Suprapubic skin (tissue), 4 donors: Measurements from ENCODE around the gene NME3.

Experiments
- CTCF ChIP-seq, 2 donors: fragments of 200-600 bp in 1 of 2; fragments of 450-650 bp in 1 of 2; sonication (generic) in 1 of 2; IDR thresholded peaks; one replicate each; pipeline ENCODE4 v1.5.1; 2016 to 2019; ENCODE audit warnings: antibody characterized with exemption in 2 of 2, mild to moderate bottlenecking in 1 of 2, moderate library complexity in 1 of 2
- EP300 ChIP-seq: sonication (generic); formaldehyde crosslinking; IDR thresholded peaks from one replicate; pipeline ENCODE4 v1.6.1; 2017; ENCODE audit warnings: antibody characterized with exemption
- POLR2A ChIP-seq, 2 donors: fragments of 450-650 bp; IDR thresholded peaks; one replicate each; pipeline ENCODE4 v1.6.1; 2017; ENCODE audit warnings: antibody characterized with exemption in 2 of 2, mild to moderate bottlenecking in 2 of 2, moderate library complexity in 2 of 2
- POLR2AphosphoS5 ChIP-seq, 3 donors: sonication (generic); formaldehyde crosslinking; IDR thresholded peaks; one replicate each; pipeline ENCODE4 v1.6.1; 2017; ENCODE audit warnings: antibody characterized with exemption in 3 of 3

GRCh38 chr16:1772908-1773702 is 1.8 kb upstream of the NME3 start, which contains the start of gene MRPS34:
- TF ChIP-seq CTCF (IDR thresholded peaks at IDR 0.05), result peak; percentile 62 to 83
- no peak for TF ChIP-seq POLR2A (IDR thresholded peaks at IDR 0.05)
- TF ChIP-seq POLR2AphosphoS5 (IDR thresholded peaks at IDR 0.05), result peak in 2 of 3 donors; percentile 71 to 96
- no peak for TF ChIP-seq EP300
